ENCODE data around the gene GADD45B. TPM values are rescaled to one million over a fixed set of nuclear protein-coding genes. Genes with fewer than 3 reads are reported as not detected.

GADD45B gene
- total and polyA plus RNA-seq, 2 donors (not counting 3 experiments of a cell fraction or from before 2014, with no cell fraction given), result 61.3 to 267 TPM

DNA sequence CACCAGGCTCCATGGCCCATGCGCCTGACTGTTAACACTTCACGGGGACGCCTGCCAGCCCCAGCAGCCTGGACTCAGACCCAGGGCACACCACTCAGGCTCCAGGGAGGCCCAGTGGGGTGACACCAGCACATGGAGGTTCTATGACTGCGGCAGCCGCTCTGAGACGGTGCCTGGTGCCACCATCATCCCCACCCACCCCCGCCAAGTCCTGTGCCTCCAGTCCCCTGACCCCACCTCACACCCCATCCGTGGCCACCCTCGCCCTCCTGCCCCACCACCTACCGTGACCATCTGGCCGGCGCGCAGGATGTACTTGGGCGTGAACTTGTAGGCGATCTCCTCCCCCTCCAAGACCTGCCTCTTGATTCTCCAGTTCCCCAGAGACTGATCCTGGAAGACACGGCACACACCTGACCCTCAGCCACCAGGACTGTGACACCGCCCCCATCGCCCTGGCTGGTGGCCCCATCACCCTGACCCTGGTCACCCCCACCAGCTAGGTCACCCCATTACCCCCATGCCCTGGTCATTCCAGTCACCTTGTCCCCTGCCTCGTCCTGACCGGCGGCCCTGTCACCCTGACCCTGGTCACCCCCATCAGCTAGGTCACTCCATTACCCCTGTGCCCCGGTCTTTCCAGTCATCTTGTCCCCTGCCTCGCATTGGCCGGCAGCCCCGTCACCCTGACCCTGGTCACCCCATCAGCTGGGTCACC lies 43.6 kb upstream of the GADD45B start:
- ChIA-PET CTCF (no interaction called here), POLR2A (no interaction called here)
- intact Hi-C loops (cut with micrococcal nuclease), result no loop called here

More for the DNA sequence above, 43.6 kb upstream of the GADD45B start:
- Histone ChIP-seq H3K9me1 (replicated peaks; ENCODE audit: control insufficient read depth, extremely low read depth, insufficient read depth, low read length) (no peaks in the 10 kb centered on the region), H3K27ac (ENCODE audit: insufficient read depth, low read depth, low read length) (no peak overlapping the region), H4K20me1 (replicated peaks; ENCODE audit: control insufficient read depth, extremely low read depth, insufficient read depth, low read length) (no peaks in the 10 kb centered on the region), H3K36me3 (ENCODE audit: control insufficient read depth in 2 of 2, extremely low read depth in 1 of 2, insufficient read depth in 2 of 2, low read length in 2 of 2) (peaks cover 0 to 32% of the 10 kb centered on the region in 2 experiments), H2AFZ (ENCODE audit: low read depth, low read length) (no peak overlapping the region), H3K79me2 (ENCODE audit: control insufficient read depth, insufficient read depth, low read length) (peaks cover 2% of the 10 kb centered on the region), H3K9ac (replicated peaks; ENCODE audit: extremely low read depth, insufficient read depth, low read length) (no peak overlapping the region), H3K4me1 (ENCODE audit: control insufficient read depth, extremely low read depth, insufficient read depth, low read length) (peaks cover 7% of the 10 kb centered on the region), H3K27me3 (ENCODE audit: control insufficient read depth in 2 of 2, insufficient read depth in 2 of 2, low read length in 2 of 2) (no peaks in the 10 kb centered on the region), H3K4me2 (ENCODE audit: insufficient read depth, low read length) (no peak overlapping the region), H3K4me3 (replicated peaks in 1 of 3; ENCODE audit: insufficient read depth in 1 of 3, low read depth in 1 of 3, low read length in 3 of 3) (no peak overlapping the region), H3K9me3 (replicated peaks; ENCODE audit: control insufficient read depth, insufficient read depth, low read length) (no peaks in the 10 kb centered on the region)
- no peak for DNase-seq (ENCODE audit: low read depth, low spot score)
- dilution Hi-C loops (cut with MboI; ENCODE audit: extremely low pct_ligation_motif_present, low sequenced_read_pairs), result no loop called here
- no peak for FAIRE-seq
- no TSS peak for BruUV-seq (replicated peaks)
- TF ChIP-seq POLR2A (IDR thresholded peaks at IDR 0.05; ENCODE audit: low read depth, low read length), result no peak
- TF ChIP-seq, protein P1, sequence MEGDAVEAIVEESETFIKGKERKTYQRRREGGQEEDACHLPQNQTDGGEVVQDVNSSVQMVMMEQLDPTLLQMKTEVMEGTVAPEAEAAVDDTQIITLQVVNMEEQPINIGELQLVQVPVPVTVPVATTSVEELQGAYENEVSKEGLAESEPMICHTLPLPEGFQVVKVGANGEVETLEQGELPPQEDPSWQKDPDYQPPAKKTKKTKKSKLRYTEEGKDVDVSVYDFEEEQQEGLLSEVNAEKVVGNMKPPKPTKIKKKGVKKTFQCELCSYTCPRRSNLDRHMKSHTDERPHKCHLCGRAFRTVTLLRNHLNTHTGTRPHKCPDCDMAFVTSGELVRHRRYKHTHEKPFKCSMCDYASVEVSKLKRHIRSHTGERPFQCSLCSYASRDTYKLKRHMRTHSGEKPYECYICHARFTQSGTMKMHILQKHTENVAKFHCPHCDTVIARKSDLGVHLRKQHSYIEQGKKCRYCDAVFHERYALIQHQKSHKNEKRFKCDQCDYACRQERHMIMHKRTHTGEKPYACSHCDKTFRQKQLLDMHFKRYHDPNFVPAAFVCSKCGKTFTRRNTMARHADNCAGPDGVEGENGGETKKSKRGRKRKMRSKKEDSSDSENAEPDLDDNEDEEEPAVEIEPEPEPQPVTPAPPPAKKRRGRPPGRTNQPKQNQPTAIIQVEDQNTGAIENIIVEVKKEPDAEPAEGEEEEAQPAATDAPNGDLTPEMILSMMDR (IDR thresholded peaks at IDR 0.05; ENCODE audit: extremely low read depth in 1 of 2, insufficient read depth in 1 of 2, low read depth in 1 of 2, low read length in 2 of 2), result no peak
- TF ChIP-seq MYC (IDR thresholded peaks at IDR 0.05; ENCODE audit: low read depth, low read length), result no peak
- no peak for TF ChIP-seq EZH2 (IDR thresholded peaks at IDR 0.05; ENCODE audit: borderline replicate concordance, low read depth, low read length, severe bottlenecking)
- TF ChIP-seq POLR2AphosphoS5 (IDR thresholded peaks at IDR 0.05; ENCODE audit: insufficient read depth, low read depth, low read length), result no peak
- TF ChIP-seq, protein P2, sequence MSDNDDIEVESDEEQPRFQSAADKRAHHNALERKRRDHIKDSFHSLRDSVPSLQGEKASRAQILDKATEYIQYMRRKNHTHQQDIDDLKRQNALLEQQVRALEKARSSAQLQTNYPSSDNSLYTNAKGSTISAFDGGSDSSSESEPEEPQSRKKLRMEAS (IDR thresholded peaks at IDR 0.05; ENCODE audit: insufficient read depth, insufficient read length), result no peak
- TF ChIP-seq FOS (IDR thresholded peaks at IDR 0.05; ENCODE audit: borderline replicate concordance, insufficient read depth, low read length), result no peak
- no peak for TF ChIP-seq GATA2 (IDR thresholded peaks at IDR 0.05; ENCODE audit: insufficient read depth, insufficient read length, low read depth, low read length)
- TF ChIP-seq JUN (IDR thresholded peaks at IDR 0.05; ENCODE audit: borderline replicate concordance, insufficient read depth, insufficient read length, low read depth), result no peak

All from endothelial cell of umbilical vein (primary cell).